ENCODE data around the gene SEMA3F.

Gene SEMA3F

DNA sequence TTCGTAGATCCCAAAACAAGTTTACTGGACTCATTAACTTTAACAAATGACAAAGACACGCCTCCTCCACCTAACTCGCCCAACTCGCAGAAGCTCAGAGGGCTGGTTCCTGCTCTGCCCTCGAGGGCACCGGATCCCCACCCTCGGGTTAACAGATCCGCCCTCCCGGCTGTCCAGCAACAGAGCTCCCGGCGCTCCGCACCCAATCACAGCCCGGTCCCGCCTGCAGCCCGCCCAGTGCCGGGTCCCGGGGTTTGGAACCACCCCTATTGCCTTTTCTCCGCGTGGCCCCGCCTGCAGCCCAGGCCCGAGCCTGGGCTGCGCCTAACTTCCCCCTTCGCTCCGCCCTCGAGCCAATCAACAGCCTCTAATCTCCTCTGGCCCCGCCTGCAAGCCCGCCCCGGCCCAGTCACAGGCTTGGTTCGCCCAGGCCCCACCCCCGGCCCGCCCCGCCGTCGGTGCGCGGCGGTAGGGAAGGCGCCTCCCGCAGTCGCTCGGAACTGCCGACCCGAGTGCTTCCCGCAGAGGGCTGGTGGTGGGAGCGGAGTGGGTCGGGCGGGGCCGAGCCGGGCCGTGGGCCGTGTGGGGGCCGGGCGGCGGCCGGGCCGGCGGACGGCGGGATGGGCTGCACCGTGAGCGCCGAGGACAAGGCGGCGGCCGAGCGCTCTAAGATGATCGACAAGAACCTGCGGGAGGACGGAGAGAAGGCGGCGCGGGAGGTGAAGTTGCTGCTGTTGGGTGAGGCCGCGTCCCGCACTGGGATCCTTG is 80.8 kb downstream of the SEMA3F start, which contains the start of gene GNAI2:
Gene GNAI2, plus strand, starts transcription at position 489 of the 768 bp plus-strand sequence. Its CDS starts 132 bp downstream, at position 621.
- DNase-seq (ENCODE audit: low spot score), result peak; percentile 96

DNA sequence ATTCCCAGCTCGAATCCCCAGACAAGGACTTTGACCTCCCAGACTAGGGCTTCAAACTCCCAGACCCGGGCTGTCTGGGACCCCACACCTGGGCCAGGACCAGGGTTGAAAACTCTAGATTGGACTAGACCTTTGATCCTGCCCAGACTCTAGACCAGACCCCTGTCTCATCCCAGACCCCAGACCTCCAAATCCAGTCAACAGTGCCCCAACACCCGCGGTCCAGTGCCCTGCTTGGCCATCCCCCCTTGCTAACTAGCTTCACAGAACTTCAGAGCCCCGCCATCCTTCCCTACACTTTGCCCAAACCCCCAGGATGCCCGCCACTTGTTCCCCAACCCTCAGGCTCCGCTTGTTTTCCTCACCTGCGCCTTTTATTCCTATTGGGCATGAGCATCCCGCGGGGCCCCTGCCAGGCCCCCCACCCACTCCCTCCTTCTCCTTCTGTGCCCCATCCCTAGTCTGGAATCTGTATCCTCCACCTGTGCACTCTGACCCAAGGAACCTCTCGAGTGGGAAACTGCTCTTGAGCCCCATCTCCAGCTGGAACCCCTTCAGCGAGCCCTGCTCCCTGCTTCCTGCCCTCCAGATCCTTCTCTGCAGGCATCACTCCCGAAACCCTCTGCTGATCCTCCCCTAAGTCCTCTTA is 81.5 kb downstream of the SEMA3F start:
- DNase-seq (ENCODE audit: low spot score), result no peak

DNA sequence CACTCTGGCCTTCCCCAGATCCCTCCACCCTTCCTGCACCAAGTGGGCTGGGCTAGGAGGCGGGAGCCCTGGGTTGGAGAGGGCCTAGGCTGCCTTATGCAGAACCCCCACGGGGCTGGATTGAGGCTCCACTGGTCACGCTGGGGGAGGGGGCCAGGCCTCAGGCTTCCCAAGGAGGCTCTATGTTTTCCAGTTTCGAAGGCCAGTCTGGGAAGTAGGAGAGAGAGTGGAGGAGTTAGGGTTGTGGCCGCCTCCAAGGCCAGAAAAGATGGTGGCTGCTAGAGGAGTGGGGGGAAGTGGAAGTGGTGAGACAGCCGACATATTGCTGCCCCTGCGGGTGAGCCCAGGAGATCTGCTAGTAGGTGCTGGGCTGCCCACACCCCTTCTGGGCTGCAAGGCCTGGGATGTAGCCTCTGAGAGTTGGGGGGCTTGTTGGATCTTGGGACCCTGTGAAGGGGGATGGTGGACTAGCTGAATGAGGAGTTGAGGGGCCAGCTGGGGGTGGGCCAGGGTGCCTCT is 82.1 kb downstream of the SEMA3F start:
- no peak for DNase-seq (ENCODE audit: low spot score)

DNA sequence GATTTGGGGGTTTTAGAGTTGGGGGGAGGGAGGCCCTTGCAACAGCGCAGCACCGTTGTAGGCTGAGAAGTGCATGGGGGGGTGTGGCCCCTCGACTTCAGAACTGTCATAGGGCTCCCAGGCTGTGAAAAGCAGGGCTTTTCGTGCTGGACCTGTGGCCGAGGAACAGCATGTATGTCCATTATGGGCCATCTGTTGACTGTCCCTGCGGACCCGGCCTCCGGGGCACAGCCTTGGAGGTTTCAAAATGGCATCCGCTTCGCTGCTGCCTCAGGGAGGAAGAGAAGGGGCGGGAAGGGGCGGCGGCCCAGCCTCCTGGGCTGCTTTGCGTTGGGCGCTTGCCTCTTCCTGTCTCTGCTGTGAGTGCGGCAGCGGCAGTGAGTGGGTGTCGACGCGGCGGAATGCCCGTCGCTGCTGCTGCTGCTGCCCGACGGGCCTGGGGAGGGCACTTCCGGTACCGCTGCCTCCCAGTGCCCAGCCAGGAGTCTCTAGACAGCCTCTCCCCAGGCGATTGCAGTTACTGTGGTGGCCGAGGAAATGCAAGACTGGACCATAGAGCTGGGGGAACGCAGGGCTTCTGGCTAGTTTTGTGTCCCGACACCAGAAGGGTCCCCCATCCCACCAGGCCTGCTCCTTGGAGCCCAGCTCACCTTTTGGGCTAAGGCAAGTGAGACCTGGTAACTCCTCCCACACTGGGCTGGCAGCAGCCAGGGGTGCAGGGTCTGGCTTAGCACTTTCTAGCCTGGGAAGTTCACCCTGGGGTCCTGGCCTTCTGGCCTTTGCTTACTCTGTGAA is 82.8 kb downstream of the SEMA3F start:
- peak; percentile 61 for DNase-seq (ENCODE audit: low spot score)

DNA sequence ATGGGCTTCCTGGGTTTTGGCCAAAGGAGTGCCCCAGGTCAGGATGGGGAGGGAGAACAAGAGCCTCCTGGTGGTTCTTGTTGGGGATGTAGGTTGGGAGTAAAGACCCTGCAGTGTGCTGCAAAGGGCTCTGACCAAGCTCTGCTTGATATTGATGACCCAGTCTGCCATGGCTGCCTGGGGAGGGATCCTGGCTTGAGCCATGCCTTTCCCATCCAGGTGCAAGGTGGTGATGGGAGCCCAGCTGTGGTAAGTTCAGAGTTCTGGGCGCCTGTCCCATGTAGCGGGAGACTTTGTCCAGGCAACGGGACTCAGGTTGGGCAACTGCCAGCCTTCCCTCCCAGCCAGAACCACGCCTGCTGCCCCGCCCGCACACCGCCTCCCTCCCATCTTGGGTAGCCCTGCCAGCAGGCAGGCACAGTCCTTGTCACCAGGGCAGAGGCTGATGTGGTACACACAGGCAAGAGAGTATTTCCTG is 83.5 kb downstream of the SEMA3F start:
- no peak for DNase-seq (ENCODE audit: low spot score)
